DMS 273 (cell line): Measurements from ENCODE around the gene RNLS.
"Not testable (repeated sequence)": the region's sequence is repeated elsewhere in the genome, so short reads cannot be mapped to it uniquely, and the experiment has no call there.

Experiments used
- DNase-seq: peaks from one replicate; lab custom pipeline; 2025; ENCODE audit not compliant: unreplicated experiment; lab: John Stamatoyannopoulos, UW

The RNLS gene

GRCh38 chr10:88392222-88392621, 190.9 kb downstream of the RNLS start:
- DNase-seq, result no peak

- no peak for DNase-seq
Observed at GRCh38 chr10:88390041-88390440, 193.1 kb downstream of the RNLS start.

GRCh38 chr10:88389456-88389855, 193.7 kb downstream of the RNLS start:
- DNase-seq, result peak; percentile 56

GRCh38 chr10:88388324-88388723, 194.8 kb downstream of the RNLS start:
- no peak for DNase-seq

- peak; percentile 64 for DNase-seq
Observed at GRCh38 chr10:88386821-88387773, 196.0 kb downstream of the RNLS start.

- peak; percentile 1 for DNase-seq
Observed at GRCh38 chr10:88386204-88386788, 196.8 kb downstream of the RNLS start.

GRCh38 chr10:88385601-88386203, 197.4 kb downstream of the RNLS start:
- DNase-seq, result peak; percentile 5

- DNase-seq, result no peak
Observed at GRCh38 chr10:88383276-88383675, 199.8 kb downstream of the RNLS start.

GRCh38 chr10:88382699-88383098, 200.4 kb downstream of the RNLS start:
- DNase-seq, result no peak

GRCh38 chr10:88379575-88379974, 203.5 kb downstream of the RNLS start:
- peak; percentile 1 for DNase-seq

GRCh38 chr10:88377510-88377909, 205.6 kb downstream of the RNLS start:
- DNase-seq, result no peak

- DNase-seq, result no peak
Observed at GRCh38 chr10:88374392-88375175, 208.5 kb downstream of the RNLS start.

GRCh38 chr10:88372881-88373592, 210.1 kb downstream of the RNLS start:
- no peak for DNase-seq

- peak; percentile 0 for DNase-seq
Observed at GRCh38 chr10:88372051-88372715, 210.9 kb downstream of the RNLS start.

- DNase-seq, result no peak
Observed at GRCh38 chr10:88370713-88371112, 212.4 kb downstream of the RNLS start.

GRCh38 chr10:88366772-88367171, 216.3 kb downstream of the RNLS start:
- DNase-seq, result no peak

GRCh38 chr10:88361995-88362807, 220.9 kb downstream of the RNLS start:
- no peak for DNase-seq

GRCh38 chr10:88361494-88361893, 221.6 kb downstream of the RNLS start:
- DNase-seq, result no peak

- not testable (repeated sequence) for DNase-seq
Observed at GRCh38 chr10:88355750-88356149, 227.4 kb downstream of the RNLS start.
